Activated CD4-positive, alpha-beta T cell treated with anti-CD3 and anti-CD28 coated beads for 48 hours (primary cell): ENCODE results near the gene COQ10A.
A peak's percentile ranks its signal among the peaks of the same experiment; 100 is the strongest.
"Not testable (repeated sequence)": the region's sequence is repeated elsewhere in the genome, so short reads cannot be mapped to it uniquely, and the experiment has no call there.

Source experiments
- DNase-seq: peaks from one replicate; pipeline ENCODE4 v3.0.0-alpha.2; 2020

Gene COQ10A

DNA sequence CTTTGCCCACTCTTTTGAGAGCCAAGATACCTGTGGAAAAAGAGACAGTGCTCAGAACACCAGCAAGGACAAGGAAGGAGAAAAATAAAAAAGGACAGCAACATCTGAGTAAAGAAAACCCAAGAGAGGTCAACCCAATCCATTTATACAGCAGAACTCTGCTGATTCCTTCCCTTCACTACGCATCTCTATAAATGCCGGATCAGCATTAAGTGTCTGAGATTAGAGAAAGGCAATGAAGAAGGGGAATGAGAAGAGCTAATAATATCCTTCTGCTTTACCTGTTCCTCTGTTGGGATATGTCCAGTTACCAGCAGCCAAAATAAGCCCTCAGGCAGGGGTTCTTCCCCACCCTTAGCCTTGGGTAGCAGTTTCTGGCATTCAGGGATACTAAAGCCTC is 15.8 kb downstream of the COQ10A start:
- DNase-seq, result no peak

GRCh38 chr12:56284263-56284662 is 17.5 kb downstream of the COQ10A start:
- DNase-seq, result not testable (repeated sequence)

GRCh38 chr12:56286044-56286830 is 19.5 kb downstream of the COQ10A start:
- DNase-seq, result no peak

DNA sequence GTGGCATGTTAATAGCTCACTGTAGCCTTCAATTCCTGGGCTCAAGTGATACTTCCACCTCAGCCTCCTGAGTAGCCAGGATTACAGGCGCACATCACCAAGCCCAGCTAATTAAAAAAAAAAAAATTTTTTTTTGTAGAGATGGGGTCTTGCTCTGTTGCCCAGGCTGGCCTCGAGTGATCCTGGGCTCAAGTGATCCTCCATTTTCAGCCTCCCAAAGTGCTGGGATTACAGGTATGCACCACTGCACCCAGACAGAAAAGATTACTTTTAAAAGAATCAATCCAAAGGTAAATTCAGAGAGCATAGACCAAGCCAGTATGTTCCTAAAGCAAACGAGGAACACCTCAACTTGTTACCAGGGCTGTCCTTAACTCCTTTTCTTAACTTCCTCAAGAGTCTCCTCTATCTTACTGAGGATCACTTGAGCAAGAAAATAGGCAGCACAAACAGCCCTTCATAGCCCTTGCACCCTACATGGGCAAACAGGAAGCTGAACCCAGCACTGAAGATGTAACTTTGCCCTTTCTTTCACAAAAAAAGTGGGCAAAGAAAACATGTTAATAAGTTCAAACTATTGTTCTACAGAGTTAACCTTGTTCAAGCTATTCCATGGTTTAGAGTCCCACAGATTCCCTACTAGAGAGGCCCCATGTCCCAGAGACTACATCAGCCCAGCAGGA is 22.1 kb downstream of the COQ10A start:
- no peak for DNase-seq

DNA sequence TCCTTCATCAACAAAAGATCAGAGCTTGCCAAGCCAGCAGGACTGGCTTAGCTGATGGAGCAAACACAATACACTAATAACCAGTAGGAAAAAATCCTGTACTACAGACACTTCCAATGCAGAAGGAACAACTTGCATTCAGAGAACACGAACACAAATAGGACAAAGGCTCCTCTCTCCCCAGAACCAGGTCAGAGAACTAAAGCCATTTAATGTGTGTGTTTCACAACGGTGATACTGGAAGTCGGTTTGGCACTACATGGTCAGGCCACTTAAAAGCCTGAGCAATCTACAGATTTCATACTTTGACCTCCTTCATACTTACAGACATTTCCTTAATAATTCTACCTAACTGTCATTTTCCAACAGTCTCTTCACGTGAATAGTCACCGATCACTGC is 27.1 kb downstream of the COQ10A start:
- no peak for DNase-seq

DNA sequence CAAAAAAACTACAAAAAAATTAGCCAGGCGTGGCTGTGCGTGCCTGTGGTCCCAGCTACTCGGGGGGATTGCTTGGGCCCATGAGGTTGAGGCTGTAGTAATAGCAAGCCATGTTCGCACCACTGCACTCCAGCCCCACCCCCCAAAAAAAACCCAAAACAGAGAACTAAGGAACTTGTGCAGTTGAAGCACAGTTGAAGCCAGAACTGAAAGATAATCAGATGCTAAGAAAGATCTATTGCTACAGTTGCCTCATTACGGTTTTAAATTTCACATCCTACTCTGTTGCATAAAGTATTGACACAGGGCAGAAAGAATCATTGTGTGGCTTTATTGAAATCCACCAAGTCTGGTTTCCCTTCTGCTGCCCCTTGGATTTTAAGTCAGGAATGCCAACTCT is 29.6 kb downstream of the COQ10A start:
- no peak for DNase-seq

GRCh38 chr12:56297400-56297799 is 30.7 kb downstream of the COQ10A start:
- DNase-seq, result peak; percentile 27

DNA sequence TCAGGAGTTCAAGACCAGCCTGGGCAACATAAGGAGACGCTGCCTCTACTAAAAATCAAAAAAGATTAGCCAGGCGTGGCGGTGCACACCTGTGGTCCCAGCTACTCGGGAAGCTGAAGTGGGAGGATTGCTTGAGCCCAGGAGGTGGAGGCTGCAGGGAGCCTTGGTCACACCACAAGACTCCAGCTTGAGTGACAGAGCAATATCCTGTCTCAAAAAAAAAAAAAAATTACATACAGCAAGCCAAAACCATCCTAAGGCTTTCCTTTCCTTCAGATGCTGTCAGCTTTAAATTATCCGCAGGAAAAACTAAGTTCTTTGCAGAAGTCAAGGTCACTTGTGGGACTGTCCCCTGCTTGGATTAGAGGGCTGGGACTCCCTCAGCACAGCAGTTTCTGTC is 32.1 kb downstream of the COQ10A start:
- DNase-seq, result no peak

- DNase-seq, result peak; percentile 35
Measured at GRCh38 chr12:56299308-56299852, 32.6 kb downstream of the COQ10A start.

- DNase-seq, result peak; percentile 99
Measured at GRCh38 chr12:56299853-56300643, 33.3 kb downstream of the COQ10A start, which contains the start of gene CS. TSS of gene CS (minus strand) at chr12:56300330. CDS start at chr12:56300201, 129 bp downstream.

DNA sequence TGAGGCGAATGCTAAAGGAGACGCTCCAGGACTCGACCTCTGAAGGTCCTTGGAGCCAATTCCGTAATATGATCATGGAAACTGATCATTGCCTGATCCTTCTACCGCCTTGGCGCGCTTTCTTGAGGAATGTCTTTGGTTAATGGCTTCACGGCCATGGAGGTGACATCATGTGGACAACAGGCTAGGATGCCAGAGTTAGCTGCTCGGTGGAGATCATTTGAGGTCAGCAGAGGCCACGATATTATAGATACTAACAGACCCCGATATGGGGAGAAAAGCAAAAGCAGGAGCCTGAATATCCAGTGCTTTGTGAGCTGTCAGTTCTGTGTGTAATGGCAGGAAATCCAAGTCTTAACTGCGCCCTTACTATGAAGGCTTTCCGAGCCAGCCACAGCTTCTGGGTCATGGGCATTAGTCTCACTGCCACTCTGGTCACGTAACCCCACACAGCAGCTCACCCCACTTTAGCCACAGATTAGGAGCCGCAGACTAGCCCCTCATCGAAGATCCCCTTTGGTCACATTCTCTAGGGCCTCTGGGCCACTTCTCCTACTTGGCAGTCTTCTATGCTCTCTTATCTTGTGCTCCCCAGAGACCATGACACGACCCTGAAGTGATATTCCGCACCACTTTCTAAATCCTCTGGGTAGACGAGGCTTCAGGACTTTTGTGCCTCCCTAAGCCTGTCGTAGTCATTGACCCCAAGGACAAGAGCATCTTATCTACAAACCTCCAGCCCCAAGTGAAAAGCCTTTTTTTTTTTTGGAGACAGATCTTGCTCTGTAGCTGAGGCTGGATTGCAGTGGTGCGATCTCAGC is 34.1 kb downstream of the COQ10A start:
- no peak for DNase-seq

DNA sequence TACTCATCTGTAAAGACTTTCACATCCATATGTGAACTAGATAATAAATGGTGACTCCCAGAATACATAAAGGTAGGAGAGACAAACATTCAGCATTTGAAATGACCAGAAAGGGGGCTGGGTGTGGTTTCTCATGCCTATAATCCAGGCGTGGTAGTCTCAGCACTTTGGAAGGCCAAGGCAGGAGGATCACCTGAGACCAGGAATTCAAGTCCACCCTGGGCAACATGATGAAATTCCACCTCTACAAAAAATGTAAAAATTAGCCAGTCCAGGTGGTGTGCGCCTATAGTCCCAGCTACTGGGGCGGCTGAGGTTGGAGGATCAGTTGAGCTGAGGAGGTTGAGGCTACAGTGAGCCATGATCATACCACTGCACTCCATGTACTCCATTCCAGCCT is 37.5 kb downstream of the COQ10A start:
- no peak for DNase-seq

DNA sequence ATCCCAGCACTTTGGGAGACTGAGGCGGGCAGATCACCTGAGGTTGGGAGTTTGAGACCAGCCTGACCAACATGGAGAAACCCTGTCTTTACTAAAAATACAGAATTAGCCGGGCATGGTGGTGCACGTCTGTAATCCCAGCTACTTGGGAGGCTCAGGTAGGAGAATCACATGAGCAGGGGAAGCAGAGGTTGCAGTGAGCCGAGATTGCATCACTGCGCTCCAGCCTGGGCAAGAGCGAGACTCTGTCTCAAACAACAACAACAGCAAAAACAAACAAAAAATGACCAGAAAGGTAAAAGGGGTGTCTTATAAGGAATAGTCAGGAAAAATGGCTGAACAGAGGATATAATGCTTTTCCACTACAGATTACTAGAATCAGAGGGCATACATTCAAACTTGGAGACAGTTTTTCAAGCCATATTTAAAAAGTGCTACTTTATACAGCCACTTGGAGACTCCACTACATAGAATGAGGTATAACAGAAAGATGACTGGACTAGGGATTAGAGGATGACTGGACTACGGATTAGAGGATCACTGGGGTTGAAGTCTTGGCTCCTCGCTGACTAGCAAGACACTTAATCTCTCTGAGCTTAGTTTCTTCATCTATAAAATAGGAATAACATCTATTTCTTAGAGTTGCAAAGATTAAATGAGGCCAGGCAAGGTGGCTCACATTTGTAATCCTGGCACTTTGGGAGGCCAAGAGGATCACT is 38.3 kb downstream of the COQ10A start:
- no peak for DNase-seq

- DNase-seq, result no peak
Measured at GRCh38 chr12:56307221-56307965, 40.7 kb downstream of the COQ10A start.

DNA sequence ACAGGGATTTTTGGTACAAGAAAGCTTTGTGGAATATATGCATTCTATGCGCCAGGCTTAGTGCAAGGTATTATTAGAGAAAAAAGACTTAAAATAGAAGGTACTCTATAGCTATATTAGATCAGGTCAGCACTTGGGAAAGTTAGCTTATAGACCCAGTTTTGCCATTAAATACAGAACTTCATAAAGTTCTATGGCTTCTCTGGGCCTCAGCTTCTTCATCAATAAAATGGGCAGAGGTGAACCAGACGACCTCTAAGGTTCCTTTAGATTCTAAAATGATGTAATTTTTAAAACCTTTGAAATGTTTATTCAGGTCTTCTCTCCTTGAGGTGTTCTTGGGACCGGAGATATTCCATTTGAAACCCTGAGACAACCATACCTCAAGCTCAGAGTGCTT is 42.0 kb downstream of the COQ10A start:
- no peak for DNase-seq

- DNase-seq, result no peak
Measured at GRCh38 chr12:56311003-56311402, 44.3 kb downstream of the COQ10A start.

GRCh38 chr12:56315249-56315621 is 48.5 kb downstream of the COQ10A start:
- DNase-seq, result peak; percentile 28

- DNase-seq, result peak; percentile 96
Measured at GRCh38 chr12:56315622-56316473, 49.1 kb downstream of the COQ10A start, which contains the start of gene CNPY2. TSS of gene CNPY2 (minus strand) at chr12:56315988. CDS start at chr12:56315217, 771 bp downstream.

GRCh38 chr12:56317675-56318074 is 50.9 kb downstream of the COQ10A start:
- DNase-seq, result no peak
